T-helper 1 cell (primary cell): ENCODE data around the gene FGD6.
A peak's percentile ranks its signal among the peaks of the same experiment; 100 is the strongest.
"Not testable (repeated sequence)": the region's sequence is repeated elsewhere in the genome, so short reads cannot be mapped to it uniquely, and the experiment has no call there.

Experiments used
- DNase-seq, 5 donors: peaks; one replicate each; pipeline ENCODE4 v3.0.0-alpha.2; 2012 to 2020

Gene FGD6

GRCh38 chr12:95204141-95204866 lies 13.0 kb downstream of the FGD6 start:
- no peak for DNase-seq

GRCh38 chr12:95203487-95204030 lies 13.7 kb downstream of the FGD6 start:
- DNase-seq, result no peak

- DNase-seq, result no peak
These were observed 14.4 kb downstream of the FGD6 start for GRCh38 chr12:95202691-95203486.

- DNase-seq, result no peak
These were observed 16.1 kb downstream of the FGD6 start for GRCh38 chr12:95201056-95201670.

GRCh38 chr12:95200128-95200894 lies 17.0 kb downstream of the FGD6 start:
- no peak for DNase-seq

- no peak for DNase-seq
These were observed 18.4 kb downstream of the FGD6 start for GRCh38 chr12:95198914-95199313.

GRCh38 chr12:95197636-95198035 lies 19.6 kb downstream of the FGD6 start:
- DNase-seq, result no peak

GRCh38 chr12:95196875-95197569 lies 20.2 kb downstream of the FGD6 start:
- DNase-seq, result not testable (repeated sequence)

GRCh38 chr12:95195122-95195521 lies 22.1 kb downstream of the FGD6 start:
- DNase-seq, result no peak

GRCh38 chr12:95193139-95193538 lies 24.1 kb downstream of the FGD6 start:
- no peak for DNase-seq

GRCh38 chr12:95192271-95192670 lies 25.0 kb downstream of the FGD6 start:
- no peak for DNase-seq

GRCh38 chr12:95191060-95191696 lies 26.1 kb downstream of the FGD6 start:
- no peak for DNase-seq

- no peak for DNase-seq
These were observed 29.3 kb downstream of the FGD6 start for GRCh38 chr12:95187865-95188415.

- no peak for DNase-seq
These were observed 31.4 kb downstream of the FGD6 start for GRCh38 chr12:95185854-95186253.

GRCh38 chr12:95185072-95185471 lies 32.2 kb downstream of the FGD6 start:
- no peak for DNase-seq

- DNase-seq, result no peak
These were observed 33.1 kb downstream of the FGD6 start for GRCh38 chr12:95184121-95184520.

GRCh38 chr12:95182868-95183415 lies 34.3 kb downstream of the FGD6 start:
- DNase-seq, result peak in 1 of 5 donors; percentile 11

GRCh38 chr12:95181103-95181502 lies 36.2 kb downstream of the FGD6 start:
- DNase-seq, result no peak

GRCh38 chr12:95179011-95179410 lies 38.3 kb downstream of the FGD6 start:
- no peak for DNase-seq

GRCh38 chr12:95178136-95178535 lies 39.1 kb downstream of the FGD6 start:
- DNase-seq, result no peak
